Choroid plexus epithelial cell (primary cell): ENCODE data around the gene CLVS2.
A peak's percentile ranks its signal among the peaks of the same experiment; 100 is the strongest.

Source experiments
- DNase-seq: peaks from one replicate; pipeline ENCODE4 v3.0.0-alpha.2; 2010; ENCODE audit warnings: low read depth
- H3K4me3 ChIP-seq: 2 replicates; pipeline ENCODE4 v1.5.1; 2011; ENCODE audit warnings: low read depth, mild to moderate bottlenecking, control low read depth, low read length, moderate library complexity
- CTCF ChIP-seq: conservative IDR thresholded peaks from 2 replicates; pipeline ENCODE4 v1.5.1; 2011; ENCODE audit warnings: low read depth, mild to moderate bottlenecking, control low read depth, inconsistent platforms, low read length, moderate library complexity

Gene CLVS2

GRCh38 chr6:123074616-123075015 lies 78.6 kb downstream of the CLVS2 start:
- no peak for TF ChIP-seq CTCF
- no peak for DNase-seq
- H3K4me3 ChIP-seq: no peak overlapping the region

- no peak for TF ChIP-seq CTCF
- H3K4me3 ChIP-seq: no peak overlapping the region
- no peak for DNase-seq
Observed at GRCh38 chr6:123085403-123085802, 89.4 kb downstream of the CLVS2 start.

GRCh38 chr6:123089226-123089625 lies 93.2 kb downstream of the CLVS2 start:
- H3K4me3 ChIP-seq: no peak overlapping the region
- DNase-seq: peak; percentile 32
- no peak for TF ChIP-seq CTCF

- no peak overlapping the region for H3K4me3 ChIP-seq
- no peak for TF ChIP-seq CTCF
- peak; percentile 93 for DNase-seq
Observed at GRCh38 chr6:123091091-123091895, 95.3 kb downstream of the CLVS2 start.

- no peak for DNase-seq
- TF ChIP-seq CTCF: no peak
- H3K4me3 ChIP-seq: no peak overlapping the region
Observed at GRCh38 chr6:123091896-123092271, 95.8 kb downstream of the CLVS2 start.

- H3K4me3 ChIP-seq: no peak overlapping the region
- no peak for DNase-seq
- TF ChIP-seq CTCF: no peak
Observed at GRCh38 chr6:123094795-123095194, 98.8 kb downstream of the CLVS2 start.

- peak; percentile 55 for DNase-seq
- H3K4me3 ChIP-seq: no peak overlapping the region
- no peak for TF ChIP-seq CTCF
Observed at GRCh38 chr6:123105561-123105960, 109.5 kb downstream of the CLVS2 start.
